HCT116 (cell line): ENCODE results near the gene ITPK1. TPM values are rescaled to one million over a fixed set of nuclear protein-coding genes. Genes with fewer than 3 reads are reported as not detected.

Experiments
- ATAC-seq: fragments of 200-7000 bp; cut with Tn5 transposase; 2 replicates; pipeline ENCODE4 v1.9.1; 2020; ENCODE audit warnings: mild to moderate bottlenecking, moderate library complexity
- BruUV-seq: library from RNA; stranded (reverse); fragments of 400-500 nt; replicated peaks from 2 replicates; lab custom pipeline; 2021; lab: Mats Ljungman, UMichigan
- CTCF ChIA-PET: fragments of 300-600 bp; sonication (Branson Sonifier 250); formaldehyde crosslinking; loops from one replicate; lab custom pipeline; 2021; ENCODE audit warnings: antibody characterized with exemption; lab: Charles Lee
- POLR2A ChIA-PET: fragments of 300-600, 350-600 bp; sonication (Branson Sonifier 250); formaldehyde crosslinking; loops from one replicate; lab custom pipeline; 2021; ENCODE audit warnings: antibody characterized with exemption; lab: Charles Lee
- RAD21 ChIA-PET, 2 experiments: fragments of 300-600 bp; sonication (Branson Sonifier 250); formaldehyde crosslinking; loops; one replicate each; lab custom pipeline; 2023; ENCODE audit warnings: low total read pairs in 2 of 2; ENCODE audit not compliant: uncharacterized antibody in 2 of 2, unreplicated experiment in 2 of 2, low non-redundant PET in 1 of 2; lab: Charles Lee
- DNase-seq: peaks from one replicate; pipeline ENCODE4 v3.0.0-alpha.2; 2010; ENCODE audit warnings: low read depth, low spot score
- H2AFZ ChIP-seq: fragments of 200-600 bp; shearing (Covaris generic), sonication (generic); 2 replicates; pipeline ENCODE4 v1.6.1; 2017; ENCODE audit warnings: low read depth, mixed run types, mixed read lengths, antibody characterized with exemption, low read length; ENCODE audit not compliant: poor library complexity, severe bottlenecking
- H3K27ac ChIP-seq: 2 replicates; pipeline ENCODE4 v1.5.1; 2012; ENCODE audit warnings: low read depth, low read length
- H3K27me3 ChIP-seq: fragments of 200-600 bp; sonication (generic); 2 replicates; pipeline ENCODE4 v1.6.1; 2016; ENCODE audit warnings: mixed run types, low read length, mixed read lengths; ENCODE audit not compliant: insufficient read depth
- H3K36me3 ChIP-seq, 2 experiments: fragments of 200-500 bp in 1 of 2; fragments of 200-600 bp in 1 of 2; sonication (Bioruptor generic) in 1 of 2; sonication (generic) in 1 of 2; 2 replicates each; pipeline versions ENCODE4 v1.5.1 to v1.6.1; 2014 to 2016; ENCODE audit warnings: low read length in 2 of 2, inconsistent platforms in 1 of 2, mixed read lengths in 1 of 2, mixed run types in 1 of 2; ENCODE audit not compliant: insufficient read depth in 2 of 2, control insufficient read depth in 1 of 2
- H3K4me1 ChIP-seq, 2 experiments: fragments of 200-600 bp in 1 of 2; sonication (generic) in 1 of 2; 2 replicates each; pipeline versions ENCODE4 v1.5.1 to v1.6.1; 2012 to 2017; ENCODE audit warnings: low read length in 2 of 2, inconsistent platforms in 1 of 2, mild to moderate bottlenecking in 1 of 2, mixed read lengths in 1 of 2, mixed run types in 1 of 2, moderate library complexity in 1 of 2; ENCODE audit not compliant: insufficient read depth in 2 of 2, control insufficient read depth in 1 of 2
- H3K4me2 ChIP-seq: fragments of 200-600 bp; sonication (generic); 2 replicates; pipeline ENCODE4 v1.6.1; 2017; ENCODE audit warnings: mixed run types, low read length, mixed read lengths
- H3K4me3 ChIP-seq, 2 experiments: fragments of 200-600 bp in 1 of 2; sonication (generic) in 1 of 2; replicated peaks in 1 of 2; 2 replicates each; pipeline ENCODE4 v1.5.1; 2011 to 2016; ENCODE audit warnings: low read length in 2 of 2, control low read depth in 1 of 2, low read depth in 1 of 2, mild to moderate bottlenecking in 1 of 2, mixed read lengths in 1 of 2, mixed run types in 1 of 2
- H3K79me2 ChIP-seq: fragments of 200-600 bp; sonication (generic); 2 replicates; pipeline ENCODE4 v1.6.1; 2017; ENCODE audit warnings: mild to moderate bottlenecking, mixed run types, low read length, moderate library complexity, mixed read lengths; ENCODE audit not compliant: insufficient read depth
- H3K9ac ChIP-seq: fragments of 200-600 bp; sonication (generic); 2 replicates; pipeline ENCODE4 v1.6.1; 2016; ENCODE audit warnings: low read length, mixed read lengths
- H3K9me2 ChIP-seq: fragments of 200-600 bp; sonication (generic), shearing (Covaris generic); 2 replicates; pipeline ENCODE4 v1.6.1; 2017; ENCODE audit warnings: mixed run types, mild to moderate bottlenecking, moderate library complexity; ENCODE audit not compliant: insufficient read depth
- H3K9me3 ChIP-seq, 2 experiments: fragments of 200-500 bp in 1 of 2; fragments of 200-600 bp in 1 of 2; sonication (Bioruptor generic) in 1 of 2; sonication (generic) in 1 of 2; 2 replicates each; pipeline ENCODE4 v1.6.1; 2014 to 2017; ENCODE audit warnings: low read length in 2 of 2, mixed read lengths in 2 of 2, inconsistent platforms in 1 of 2, low read depth in 1 of 2, mild to moderate bottlenecking in 1 of 2, mixed run types in 1 of 2, moderate library complexity in 1 of 2; ENCODE audit not compliant: control insufficient read depth in 1 of 2, insufficient read depth in 1 of 2
- H4K20me1 ChIP-seq: fragments of 200-600 bp; sonication (generic), shearing (Covaris generic); 2 replicates; pipeline ENCODE4 v1.6.1; 2017; ENCODE audit warnings: mixed run types, mild to moderate bottlenecking, moderate library complexity; ENCODE audit not compliant: insufficient read depth
- CBX3 ChIP-seq: IDR thresholded peaks from 2 replicates; pipeline ENCODE4 v1.6.1; 2012; ENCODE audit warnings: low read depth
- CEBPB ChIP-seq: IDR thresholded peaks from 2 replicates; pipeline ENCODE4 v1.6.1; 2012; ENCODE audit warnings: low read depth
- CTCF ChIP-seq, 3 experiments: fragments of 200-600 bp in 1 of 3; sonication (generic) in 1 of 3; IDR thresholded peaks in 2 of 3; conservative IDR thresholded peaks in 1 of 3; 2 replicates each; pipeline ENCODE4 v1.5.1; 2012 to 2017; ENCODE audit warnings: low read depth in 2 of 3, low read length in 2 of 3, antibody characterized with exemption in 1 of 3, borderline replicate concordance in 1 of 3, control low read depth in 1 of 3, mild to moderate bottlenecking in 1 of 3, mixed read lengths in 1 of 3, mixed run types in 1 of 3, moderate library complexity in 1 of 3; ENCODE audit not compliant: insufficient read depth in 1 of 3
- EZH2 ChIP-seq: fragments of 200-600 bp; sonication (generic); IDR thresholded peaks from 2 replicates; pipeline ENCODE4 v1.6.1; 2017; ENCODE audit warnings: antibody characterized with exemption, mixed run types
- EZH2phosphoT487 ChIP-seq: fragments of 200-600 bp; IDR thresholded peaks from 2 replicates; pipeline ENCODE4 v1.6.1; 2018; ENCODE audit warnings: antibody characterized with exemption, borderline replicate concordance
- POLR2A ChIP-seq: IDR thresholded peaks from 2 replicates; pipeline ENCODE4 v1.7.0; 2011; ENCODE audit warnings: borderline replicate concordance; ENCODE audit not compliant: insufficient read depth, insufficient read length; ENCODE audit errors: extremely low read depth
- SIN3A ChIP-seq: IDR thresholded peaks from 2 replicates; pipeline ENCODE4 v1.6.1; 2012; ENCODE audit warnings: low read depth
- SP1 ChIP-seq: IDR thresholded peaks from 2 replicates; pipeline ENCODE4 v1.6.1; 2012; ENCODE audit warnings: low read depth
- SRF ChIP-seq: IDR thresholded peaks from 2 replicates; pipeline ENCODE4 v1.6.1; 2012; ENCODE audit warnings: low read depth
- TCF7L2 ChIP-seq: IDR thresholded peaks from 2 replicates; pipeline ENCODE4 v1.7.0; 2011; ENCODE audit warnings: borderline replicate concordance, inconsistent platforms; ENCODE audit not compliant: insufficient read depth, insufficient read length; ENCODE audit errors: extremely low read depth
- ZFX ChIP-seq: fragments of 450-650 bp; IDR thresholded peaks from 2 replicates; pipeline ENCODE4 v1.6.1; 2017
- intact Hi-C: fragments of 100-400 bp; cut with micrococcal nuclease; formaldehyde crosslinking; loops from 2 replicates; pipeline ENCODE4 v1.10.0; 2022
- total RNA-seq: library from RNA; stranded (reverse); gene quantifications from one replicate; pipeline ENCODE4 v1.2.1, GENCODE V29; 2021; ENCODE audit not compliant: unreplicated experiment

The ITPK1 gene
- total RNA-seq, 1 experiment from 2014 or later = 70.2 TPM

GRCh38 chr14:93056840-93057585 lies 58.7 kb downstream of the ITPK1 start:
- Histone ChIP-seq H3K27ac (no peak overlapping the region), H3K4me1 (peaks cover 0 to 14% of the 10 kb centered on the region in 2 experiments; a peak in 3 of 4 replicates), H3K9ac (no peak overlapping the region), H3K36me3 (no peaks in the 10 kb centered on the region), H3K27me3 (no peaks in the 10 kb centered on the region), H3K9me2 (no peaks in the 10 kb centered on the region), H4K20me1 (no peaks in the 10 kb centered on the region), H3K4me2 (peak overlapping the region; percentile 8), H2AFZ (no peak overlapping the region), H3K9me3 (no peaks in the 10 kb centered on the region), H3K79me2 (no peaks in the 10 kb centered on the region; the same call in 1 of the 2 replicates), H3K4me3 (no peak overlapping the region)
- BruUV-seq = no TSS peak
- intact Hi-C loops = no loop called here
- CTCF ChIA-PET = no interaction called here
- ATAC-seq = no peak
- POLR2A ChIA-PET = no interaction called here
- DNase-seq = no peak
- no peak for TF ChIP-seq SP1
- no peak for TF ChIP-seq POLR2A
- TF ChIP-seq EZH2phosphoT487 = no peak
- TF ChIP-seq TCF7L2 = no peak
- TF ChIP-seq CEBPB = no peak
- TF ChIP-seq CBX3 = no peak
- TF ChIP-seq CTCF (IDR thresholded peaks at IDR 0.05 in 2 of 3, conservative IDR thresholded peaks at IDR 0.05 in 1 of 3; ENCODE audit: borderline replicate concordance in 1 of 3, insufficient read depth in 1 of 3, low read depth in 2 of 3, low read length in 2 of 3) = no peak
- no peak for TF ChIP-seq EZH2
- TF ChIP-seq ZFX = no peak
- no peak for TF ChIP-seq SIN3A
- TF ChIP-seq SRF = no peak
- RAD21 ChIA-PET = no interaction called here
